PFSK-1 (cell line): Measurements from ENCODE around the gene SSUH2.

Source experiments
- FOXP2 ChIP-seq: optimal IDR thresholded peaks from 2 replicates; pipeline ENCODE3; 2011; ENCODE audit warnings: borderline replicate concordance, control low read depth, inconsistent platforms; ENCODE audit not compliant: insufficient read depth; ENCODE audit errors: extremely low read length, extremely low read depth
- POLR2AphosphoS5 ChIP-seq: IDR thresholded peaks from 2 replicates; pipeline ENCODE4 v1.6.1; 2012; ENCODE audit warnings: low read depth, mild to moderate bottlenecking, control low read depth, low read length, moderate library complexity
- SIN3A ChIP-seq: IDR thresholded peaks from 2 replicates; pipeline ENCODE4 v1.6.1; 2012; ENCODE audit warnings: mild to moderate bottlenecking, low read length, moderate library complexity, borderline replicate concordance; ENCODE audit not compliant: insufficient read depth
- TAF1 ChIP-seq: IDR thresholded peaks from 2 replicates; pipeline ENCODE4 v1.6.1; 2012; ENCODE audit warnings: low read length, control low read depth, borderline replicate concordance; ENCODE audit not compliant: insufficient read depth
- TF ChIP-seq, protein P1 (sequence below), 2 experiments: IDR thresholded peaks; 2 replicates each; pipeline versions ENCODE4 v1.6.1 to v1.8.0; 2011 to 2012; ENCODE audit warnings: low read depth in 2 of 2, low read length in 2 of 2, control low read depth in 1 of 2, inconsistent platforms in 1 of 2, mild to moderate bottlenecking in 1 of 2, moderate library complexity in 1 of 2; ENCODE audit not compliant: insufficient read depth in 1 of 2

DNA sequence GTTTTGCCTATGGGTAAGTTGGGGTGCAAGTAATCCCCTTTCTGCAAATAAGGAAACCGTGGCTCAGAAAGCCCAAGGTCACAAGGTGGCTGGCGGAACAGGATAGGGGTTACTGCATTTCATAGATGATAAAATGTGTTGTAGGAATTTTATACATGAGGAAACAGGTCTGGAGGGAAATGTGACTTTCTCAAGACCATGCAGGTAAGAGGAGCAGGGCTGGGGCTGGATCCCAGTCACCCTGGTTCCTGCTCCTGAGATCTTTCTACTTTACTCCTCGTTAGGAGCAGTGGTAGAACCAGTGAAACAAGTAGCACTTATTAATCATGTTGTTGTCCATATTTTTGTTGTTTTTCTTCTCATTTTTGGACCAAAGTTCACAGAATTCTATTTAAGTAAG lies 63.2 kb downstream of the SSUH2 start:
- TF ChIP-seq TAF1 = no peak
- no peak for TF ChIP-seq SIN3A
- TF ChIP-seq, protein P1, sequence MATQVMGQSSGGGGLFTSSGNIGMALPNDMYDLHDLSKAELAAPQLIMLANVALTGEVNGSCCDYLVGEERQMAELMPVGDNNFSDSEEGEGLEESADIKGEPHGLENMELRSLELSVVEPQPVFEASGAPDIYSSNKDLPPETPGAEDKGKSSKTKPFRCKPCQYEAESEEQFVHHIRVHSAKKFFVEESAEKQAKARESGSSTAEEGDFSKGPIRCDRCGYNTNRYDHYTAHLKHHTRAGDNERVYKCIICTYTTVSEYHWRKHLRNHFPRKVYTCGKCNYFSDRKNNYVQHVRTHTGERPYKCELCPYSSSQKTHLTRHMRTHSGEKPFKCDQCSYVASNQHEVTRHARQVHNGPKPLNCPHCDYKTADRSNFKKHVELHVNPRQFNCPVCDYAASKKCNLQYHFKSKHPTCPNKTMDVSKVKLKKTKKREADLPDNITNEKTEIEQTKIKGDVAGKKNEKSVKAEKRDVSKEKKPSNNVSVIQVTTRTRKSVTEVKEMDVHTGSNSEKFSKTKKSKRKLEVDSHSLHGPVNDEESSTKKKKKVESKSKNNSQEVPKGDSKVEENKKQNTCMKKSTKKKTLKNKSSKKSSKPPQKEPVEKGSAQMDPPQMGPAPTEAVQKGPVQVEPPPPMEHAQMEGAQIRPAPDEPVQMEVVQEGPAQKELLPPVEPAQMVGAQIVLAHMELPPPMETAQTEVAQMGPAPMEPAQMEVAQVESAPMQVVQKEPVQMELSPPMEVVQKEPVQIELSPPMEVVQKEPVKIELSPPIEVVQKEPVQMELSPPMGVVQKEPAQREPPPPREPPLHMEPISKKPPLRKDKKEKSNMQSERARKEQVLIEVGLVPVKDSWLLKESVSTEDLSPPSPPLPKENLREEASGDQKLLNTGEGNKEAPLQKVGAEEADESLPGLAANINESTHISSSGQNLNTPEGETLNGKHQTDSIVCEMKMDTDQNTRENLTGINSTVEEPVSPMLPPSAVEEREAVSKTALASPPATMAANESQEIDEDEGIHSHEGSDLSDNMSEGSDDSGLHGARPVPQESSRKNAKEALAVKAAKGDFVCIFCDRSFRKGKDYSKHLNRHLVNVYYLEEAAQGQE (IDR thresholded peaks at IDR 0.05; ENCODE audit: insufficient read depth in 1 of 2, low read depth in 2 of 2, low read length in 2 of 2) = no peak
- TF ChIP-seq POLR2AphosphoS5 = no peak
- no peak for TF ChIP-seq FOXP2
